DMS 273 (cell line): ENCODE data around the gene SH2D3A.

Experiments
- DNase-seq: peaks from one replicate; lab custom pipeline; 2025; ENCODE audit not compliant: unreplicated experiment; lab: John Stamatoyannopoulos, UW

The SH2D3A gene

DNA sequence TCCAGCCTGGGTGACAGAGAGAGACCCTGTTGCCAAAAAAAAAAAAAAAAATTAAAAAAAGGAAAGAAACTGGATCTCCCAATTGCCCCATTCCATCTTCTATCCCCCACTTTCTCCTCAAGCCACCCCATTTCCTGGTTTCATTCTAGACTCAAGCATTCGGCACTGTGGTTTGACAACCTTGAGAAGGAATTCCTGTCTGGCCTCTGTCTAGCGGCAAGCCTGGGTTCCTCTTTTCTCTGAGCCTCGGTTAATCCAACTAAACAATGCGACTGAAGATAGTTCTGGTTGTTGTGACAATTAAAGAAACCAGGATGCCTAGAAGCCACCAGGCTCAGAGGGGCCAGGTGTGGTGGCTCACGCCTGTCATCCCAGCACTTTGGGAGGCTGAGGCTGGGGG, 43.5 kb downstream of the SH2D3A start:
- DNase-seq = no peak

DNA sequence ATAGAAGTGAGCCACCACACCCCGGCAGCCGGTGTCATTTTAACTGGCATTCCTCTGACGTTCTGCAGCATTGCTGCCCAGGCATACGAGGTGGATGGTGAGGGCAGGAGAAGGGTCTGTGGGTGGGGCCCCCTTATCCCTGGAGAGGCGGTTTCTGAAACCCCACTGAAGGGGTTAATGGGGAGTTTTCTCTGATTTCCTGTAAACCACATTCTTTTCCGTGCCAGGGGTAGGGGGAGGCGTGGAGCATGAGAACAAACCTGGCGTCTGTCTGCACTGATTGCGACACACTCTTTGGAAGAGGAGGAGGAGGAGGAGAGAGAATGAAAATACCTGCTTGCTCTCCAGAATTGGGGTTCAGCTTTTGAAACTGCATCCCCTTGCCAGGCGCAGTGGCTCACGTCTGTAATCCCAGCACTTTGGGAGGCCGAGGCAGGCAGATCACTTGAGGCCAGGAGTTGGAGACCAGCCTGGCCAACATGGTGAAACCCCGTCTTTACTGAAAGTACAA, 44.1 kb downstream of the SH2D3A start:
- no peak for DNase-seq

DNA sequence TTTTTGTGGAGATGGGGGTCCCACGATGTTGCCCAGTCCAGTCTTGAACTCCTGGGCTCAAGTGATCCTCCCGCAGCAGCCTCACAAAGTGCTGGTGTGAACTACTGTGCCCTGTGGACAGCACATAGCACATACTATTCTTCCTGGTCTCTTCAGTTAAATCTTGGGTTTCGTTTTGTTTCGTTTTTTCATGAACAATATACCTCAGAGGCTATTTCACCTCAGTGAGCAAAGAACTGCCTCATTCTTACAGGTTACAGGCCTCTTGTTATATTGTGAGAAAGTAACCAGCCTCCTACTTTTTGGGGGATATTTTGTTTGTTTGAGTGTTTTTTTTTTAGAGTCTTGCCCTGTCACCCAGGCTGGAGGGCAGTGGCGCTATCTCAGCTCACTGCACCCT, 45.5 kb downstream of the SH2D3A start:
- no peak for DNase-seq

DNA sequence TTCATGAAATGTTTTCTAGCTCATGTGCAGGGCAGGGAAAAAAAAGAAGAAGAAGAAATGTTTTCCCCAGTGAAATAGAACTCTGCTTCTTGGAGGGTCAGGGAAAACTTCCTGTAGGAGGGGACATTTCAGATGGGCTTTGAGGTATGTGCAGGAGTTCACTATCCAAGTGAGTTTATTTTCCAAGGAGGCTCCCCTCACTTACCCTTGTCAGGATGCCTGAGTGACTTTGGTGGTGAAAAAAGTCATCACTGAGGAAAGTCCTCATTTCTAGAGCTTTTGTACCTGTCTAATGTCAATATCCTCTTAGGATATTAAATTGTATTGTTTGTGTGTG, 46.1 kb downstream of the SH2D3A start:
- no peak for DNase-seq

DNA sequence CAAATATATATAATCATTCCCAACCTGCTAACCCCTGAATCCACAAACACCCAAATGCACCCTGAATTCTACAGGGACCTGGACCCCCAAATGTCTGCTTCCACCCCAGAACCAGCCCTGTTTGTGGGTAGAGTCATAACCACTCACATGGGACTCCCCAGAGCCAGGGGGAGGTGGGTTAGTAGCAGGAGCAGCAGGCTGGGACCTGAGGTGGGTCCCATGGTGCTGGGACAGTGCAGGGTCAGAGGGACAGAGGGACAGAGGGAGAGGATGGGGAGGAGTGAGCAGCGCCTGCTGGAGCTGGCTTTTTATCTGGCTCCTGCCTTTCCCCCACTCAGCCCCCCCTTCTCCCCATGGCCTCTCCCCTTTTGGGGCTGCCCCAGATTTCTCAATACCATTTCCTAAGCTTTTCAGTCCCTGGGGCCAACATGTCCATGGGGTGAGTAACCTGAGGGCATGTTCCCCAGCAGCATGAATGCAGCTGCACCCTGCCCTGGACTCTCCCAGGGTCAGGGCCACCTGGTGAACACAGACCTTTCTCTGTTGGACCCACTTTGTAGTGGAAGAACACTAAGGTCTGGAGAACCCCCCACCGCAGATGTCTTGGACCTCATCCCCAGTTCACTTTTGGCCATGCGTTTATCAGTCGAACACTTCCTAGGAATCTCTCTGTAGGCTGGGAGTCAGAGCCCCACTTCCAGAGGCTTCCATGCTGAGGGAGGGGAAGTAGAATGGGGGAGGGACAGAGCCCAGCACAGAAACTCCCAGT, 46.7 kb downstream of the SH2D3A start, which contains the start of gene C3:
C3 (minus strand) TSS at position 282 of the 769 bp plus-strand sequence; CDS start at position 221, 61 bp downstream.
- DNase-seq = no peak

DNA sequence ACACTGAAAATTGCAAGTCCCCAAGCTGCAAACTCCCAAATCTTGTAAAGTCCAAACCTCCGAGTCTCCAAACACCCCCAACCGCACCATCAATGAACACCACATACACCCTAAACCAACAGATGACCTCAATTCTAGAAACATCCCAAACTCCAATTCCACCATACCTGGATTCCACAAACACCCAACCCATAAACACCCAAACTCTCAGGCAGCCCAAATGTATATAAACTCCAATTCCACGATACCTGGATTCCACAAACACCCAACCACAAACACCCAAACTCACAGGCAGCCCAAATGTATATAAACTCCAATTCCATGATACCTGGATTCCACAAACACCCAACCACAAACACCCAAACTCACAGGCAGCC, 47.3 kb downstream of the SH2D3A start:
- DNase-seq = no peak

DNA sequence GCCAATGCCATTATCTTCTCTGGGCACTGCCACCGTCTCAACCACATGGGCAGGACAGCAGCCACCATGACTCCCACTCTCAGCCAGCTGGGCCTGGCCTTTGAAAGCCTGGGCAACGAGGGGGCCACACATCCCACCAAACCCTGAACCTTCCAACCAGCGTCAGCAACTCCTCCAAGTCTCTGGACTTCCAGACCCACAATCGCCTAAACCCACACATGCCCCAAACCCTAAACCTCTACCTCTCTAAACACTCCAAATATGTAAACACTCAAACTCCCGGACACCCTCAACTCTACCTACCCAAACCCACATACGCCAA, 47.7 kb downstream of the SH2D3A start:
- DNase-seq = no peak

DNA sequence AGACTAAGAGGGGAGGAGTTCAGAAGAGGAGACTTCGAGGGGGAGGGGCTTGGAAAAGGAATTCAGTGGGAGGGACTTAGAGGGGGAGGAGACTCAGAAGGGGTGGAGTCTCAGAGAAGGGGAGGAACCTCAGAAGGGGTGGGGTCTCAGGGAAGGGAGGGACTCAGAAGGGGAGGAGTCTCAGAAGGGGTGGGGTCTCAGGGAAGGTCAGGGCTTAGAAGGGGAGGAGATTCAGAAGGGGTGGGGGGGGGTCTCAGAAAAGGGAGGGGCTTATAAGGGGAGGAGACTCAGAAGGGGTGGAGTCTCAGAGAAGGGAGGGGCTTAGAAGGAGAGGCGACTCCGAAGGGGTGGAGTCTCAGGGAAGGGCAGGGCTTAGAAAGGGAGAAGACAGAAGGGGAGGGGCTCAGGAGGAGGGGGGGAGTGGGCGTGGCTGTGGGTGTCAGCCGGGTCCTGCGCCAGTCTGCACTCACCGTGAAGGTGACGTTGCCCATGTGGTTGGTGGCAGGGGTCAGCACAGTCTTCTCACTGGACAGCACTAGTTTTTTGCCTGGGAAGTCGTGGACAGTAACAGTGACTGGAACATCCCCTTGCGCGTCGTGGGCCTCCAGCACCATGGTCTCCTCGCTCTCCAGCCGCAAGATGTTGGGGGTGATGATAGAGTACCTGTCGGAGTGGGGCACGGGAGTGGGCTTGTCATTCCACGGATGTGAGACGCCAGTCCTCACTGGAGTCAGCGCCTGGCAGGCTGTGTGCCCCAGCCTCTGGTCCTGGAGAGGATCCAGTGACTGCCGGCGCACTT, 48.3 kb downstream of the SH2D3A start:
- DNase-seq = peak; percentile 31

DNA sequence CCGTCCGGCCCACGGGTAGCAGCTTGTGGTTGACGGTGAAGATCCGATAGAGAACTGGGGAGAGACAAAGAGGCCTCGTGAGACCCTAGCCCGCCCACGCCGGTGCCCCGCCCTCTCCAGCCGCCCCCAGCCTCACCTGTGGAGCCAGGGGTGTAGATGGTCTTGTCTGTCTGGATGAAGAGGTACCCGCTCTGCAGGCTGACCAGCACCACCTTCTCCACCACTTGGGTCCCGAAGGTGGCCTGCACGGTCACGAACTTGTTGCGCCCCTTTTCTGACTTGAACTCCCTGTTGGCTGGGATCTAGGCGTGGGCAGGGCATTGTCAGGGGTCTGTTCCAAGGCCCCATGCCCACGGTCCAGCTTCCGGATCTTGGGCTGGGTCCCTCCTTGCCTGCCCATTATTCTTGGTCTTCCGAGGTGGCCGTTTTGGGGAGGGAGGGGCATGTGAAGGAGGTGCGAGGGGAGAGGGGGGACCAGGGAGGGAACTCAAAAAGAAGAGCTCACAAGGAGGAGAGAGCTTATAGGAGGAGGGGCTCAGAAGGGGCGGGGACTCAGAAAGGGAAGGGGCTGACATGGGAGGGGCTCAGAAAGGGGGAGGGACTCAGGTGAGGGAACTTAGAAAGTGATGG, 49.0 kb downstream of the SH2D3A start:
- no peak for DNase-seq

DNA sequence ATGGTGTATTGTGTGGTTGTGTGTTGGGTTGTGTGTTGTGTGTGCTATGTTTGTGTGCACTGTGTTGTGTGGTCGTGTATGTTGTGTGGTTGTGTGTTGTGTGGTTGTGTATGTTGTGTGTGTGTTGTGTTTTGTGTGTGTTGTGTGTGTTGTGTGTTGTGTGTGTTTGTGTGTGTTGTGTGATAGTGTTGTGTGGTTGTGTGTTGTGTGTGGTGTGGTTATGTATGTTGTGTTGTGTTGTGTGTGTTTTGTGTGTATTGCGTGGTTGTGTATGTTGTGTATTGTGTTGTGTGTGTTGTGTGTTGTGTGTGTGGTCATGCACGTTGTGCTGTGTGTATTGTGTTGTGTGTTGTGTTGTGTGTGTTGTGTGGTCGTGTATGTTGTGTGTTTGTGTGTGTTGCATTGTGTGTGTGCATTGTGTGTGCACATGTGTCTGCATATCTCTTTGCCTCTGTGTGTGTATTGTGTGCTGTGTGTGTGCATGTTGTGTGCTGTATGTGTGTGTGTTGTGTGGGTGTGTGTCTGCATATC, 49.7 kb downstream of the SH2D3A start:
- DNase-seq = no peak

DNA sequence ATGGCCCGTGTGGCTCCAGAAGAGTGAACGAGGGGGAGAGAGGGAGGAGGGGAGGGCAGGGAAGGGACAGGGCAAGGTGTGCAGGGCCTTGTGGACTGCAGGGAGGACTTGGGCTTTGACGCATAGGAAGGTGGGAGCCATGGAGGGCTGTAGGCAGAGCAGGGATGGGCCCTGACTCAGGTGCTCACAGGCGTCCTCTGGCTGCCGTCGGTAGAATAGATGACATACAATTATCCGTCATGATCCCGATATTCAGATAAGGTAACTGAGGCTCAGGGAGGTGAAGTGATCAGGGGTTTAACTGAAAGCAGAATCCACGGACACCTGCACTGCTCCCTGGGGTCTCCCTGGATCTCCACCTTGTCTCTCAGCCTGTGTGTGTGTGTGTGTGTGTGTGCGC, 50.2 kb downstream of the SH2D3A start:
- DNase-seq = no peak

DNA sequence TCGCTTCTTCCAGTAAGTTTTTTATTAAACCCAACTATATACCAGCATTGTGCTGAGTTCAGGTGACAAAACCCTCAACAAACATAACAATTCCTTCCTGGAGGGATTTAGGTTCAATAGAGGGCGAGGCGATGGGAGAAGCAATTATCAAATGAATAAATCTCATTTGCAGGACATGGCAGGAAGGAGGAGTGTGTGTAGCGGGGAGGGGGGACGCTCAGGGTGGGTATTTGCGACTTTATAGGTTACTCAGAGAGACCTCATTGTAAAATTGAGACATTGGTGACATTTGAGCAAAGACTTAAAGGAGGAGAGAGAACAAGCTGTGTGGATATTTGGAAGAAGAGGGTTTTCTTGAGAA, 50.6 kb downstream of the SH2D3A start:
- DNase-seq = no peak

DNA sequence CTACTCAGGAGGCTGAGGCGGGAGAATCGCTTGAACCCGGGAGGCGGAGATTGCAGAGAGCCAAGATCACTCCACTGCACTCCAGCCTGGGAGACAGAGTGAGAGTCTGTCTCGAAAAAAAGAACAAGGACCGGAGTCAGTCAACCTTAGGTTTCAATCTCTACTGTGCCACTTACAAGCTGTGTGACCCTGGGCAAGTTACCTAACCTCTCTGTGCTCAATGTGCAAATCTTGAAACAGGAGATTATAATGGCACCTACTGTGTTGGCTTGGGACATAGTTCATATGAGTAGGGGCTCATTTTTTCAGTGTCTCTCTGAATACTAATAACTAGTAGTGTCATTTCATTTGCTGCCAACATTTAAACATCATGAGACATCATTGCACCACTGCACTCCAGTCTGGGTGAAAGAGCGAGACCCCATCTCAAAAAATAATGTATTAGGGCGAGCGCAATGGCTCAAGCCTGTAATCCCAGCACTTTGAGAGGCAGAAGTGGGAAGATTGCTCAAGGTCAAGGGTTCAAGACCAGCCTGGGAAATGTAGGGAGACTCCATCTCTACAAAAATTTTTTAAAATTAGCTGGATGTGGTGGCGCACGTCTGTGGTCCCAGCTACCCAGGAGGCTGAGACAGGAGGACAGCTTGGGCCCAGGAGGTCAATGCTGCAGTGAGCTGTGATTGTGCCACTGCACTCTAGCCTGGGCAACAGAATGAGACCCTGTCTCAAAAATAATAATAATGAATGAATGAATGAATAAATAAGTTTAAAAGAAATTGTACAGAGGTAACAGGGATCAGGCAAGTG, 52.3 kb downstream of the SH2D3A start:
- DNase-seq = no peak

DNA sequence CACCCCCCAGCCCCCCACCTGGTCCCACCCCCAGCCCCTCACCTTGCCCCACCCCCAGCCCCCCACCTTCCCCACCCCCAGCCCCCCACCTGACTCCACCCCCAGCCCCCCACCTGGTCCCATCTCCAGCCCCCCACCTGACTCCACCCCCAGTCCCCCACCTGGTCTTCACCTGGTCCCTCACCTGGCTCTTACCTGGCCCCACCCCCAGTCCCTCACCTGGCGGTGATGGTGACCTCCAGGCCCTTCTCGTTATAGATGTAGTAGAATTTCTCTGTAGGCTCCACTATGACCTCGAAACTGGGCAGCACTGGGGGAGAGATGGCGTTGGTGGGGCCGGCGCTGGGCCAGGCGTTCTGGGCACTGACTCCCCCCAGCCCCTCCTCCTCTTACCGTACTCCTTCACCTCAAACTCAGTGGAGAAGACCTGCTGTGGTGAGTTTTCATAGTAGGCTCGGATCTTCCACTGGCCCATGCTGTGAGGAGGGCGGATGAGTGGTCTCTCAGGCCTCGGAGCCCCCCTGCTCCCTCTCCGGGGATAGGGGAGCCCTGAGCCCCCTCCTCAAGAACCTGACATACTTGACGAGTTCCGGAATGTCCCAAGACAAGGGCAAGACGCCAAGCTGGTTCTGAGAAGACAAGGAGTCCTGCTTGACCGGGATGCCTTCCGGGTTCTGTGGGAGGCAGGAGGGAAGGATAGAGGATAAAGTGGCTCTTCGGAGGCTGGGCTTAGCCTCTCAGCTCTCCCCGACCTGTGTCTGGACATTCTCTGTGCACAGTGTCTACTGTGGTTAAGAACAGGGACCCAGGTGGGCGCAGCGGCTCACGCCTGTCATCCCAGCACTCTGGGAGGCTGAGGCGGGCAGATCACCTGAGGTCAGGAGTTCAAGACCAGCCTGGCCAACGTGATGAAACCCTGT, 53.2 kb downstream of the SH2D3A start:
- no peak for DNase-seq

DNA sequence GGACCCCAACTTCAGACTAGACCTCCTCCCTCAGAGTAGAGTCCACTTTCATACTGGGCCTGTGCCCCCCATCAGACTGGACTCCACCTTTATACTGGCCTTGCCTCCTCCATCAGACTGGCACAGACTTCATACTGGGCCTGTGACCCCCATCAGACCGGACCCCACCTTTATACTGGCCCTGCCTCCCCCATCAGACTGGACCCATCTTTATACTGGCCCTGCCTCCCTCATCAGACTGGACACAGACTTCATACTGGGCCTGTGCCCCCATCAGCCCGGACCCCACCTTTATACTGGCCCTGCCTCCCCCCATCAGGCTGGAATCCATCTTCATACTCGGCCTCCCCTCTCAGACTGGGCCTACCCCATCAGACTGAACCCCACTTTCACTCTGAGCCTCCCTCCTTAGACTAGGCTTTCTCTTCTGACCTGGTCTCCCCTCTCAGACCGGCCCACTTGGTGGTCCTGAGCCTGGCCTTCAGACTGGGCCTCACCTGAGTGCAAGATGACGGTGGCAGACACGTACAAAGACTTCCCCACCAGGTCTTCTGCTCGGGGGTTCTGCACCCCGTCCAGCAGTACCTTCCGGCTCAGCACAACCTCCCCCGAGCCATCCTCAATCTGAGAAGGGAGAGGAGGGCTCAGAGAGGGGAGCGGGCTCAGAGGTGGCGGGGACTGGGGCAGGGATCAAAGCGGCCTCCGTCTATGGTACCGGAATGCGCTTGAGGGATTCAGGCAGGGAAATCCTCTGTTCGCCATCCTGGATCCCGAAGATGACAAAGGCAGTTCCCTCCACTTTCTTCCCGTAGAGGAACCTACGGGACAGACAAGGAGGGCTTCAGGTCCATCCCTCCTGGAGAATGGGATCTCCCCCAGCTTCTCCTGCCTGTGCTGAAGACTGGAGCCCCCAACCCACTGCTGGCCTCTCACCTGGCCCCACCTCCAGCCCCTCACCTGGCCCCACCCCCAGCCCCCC, 54.3 kb downstream of the SH2D3A start:
- DNase-seq = no peak

DNA sequence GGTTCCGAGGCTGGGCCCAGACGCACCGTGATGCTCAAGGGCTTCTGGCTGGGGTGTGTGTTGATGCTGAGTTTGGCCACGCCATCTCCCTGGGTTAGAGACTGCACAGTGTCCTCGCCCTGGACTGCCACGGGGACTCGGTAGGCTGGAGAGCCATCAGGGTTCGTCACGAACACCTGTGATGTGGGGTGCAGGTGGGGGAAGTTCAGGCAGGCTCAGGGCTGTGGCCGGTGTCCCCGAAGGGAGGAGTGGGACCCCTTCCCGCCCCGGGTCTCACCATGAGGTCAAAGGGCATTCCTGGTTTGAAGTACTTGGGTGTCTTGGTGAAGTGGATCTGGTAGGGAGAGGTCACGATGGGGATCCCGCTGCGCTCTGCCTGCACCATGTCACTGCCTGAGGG, 55.0 kb downstream of the SH2D3A start:
- DNase-seq = no peak

DNA sequence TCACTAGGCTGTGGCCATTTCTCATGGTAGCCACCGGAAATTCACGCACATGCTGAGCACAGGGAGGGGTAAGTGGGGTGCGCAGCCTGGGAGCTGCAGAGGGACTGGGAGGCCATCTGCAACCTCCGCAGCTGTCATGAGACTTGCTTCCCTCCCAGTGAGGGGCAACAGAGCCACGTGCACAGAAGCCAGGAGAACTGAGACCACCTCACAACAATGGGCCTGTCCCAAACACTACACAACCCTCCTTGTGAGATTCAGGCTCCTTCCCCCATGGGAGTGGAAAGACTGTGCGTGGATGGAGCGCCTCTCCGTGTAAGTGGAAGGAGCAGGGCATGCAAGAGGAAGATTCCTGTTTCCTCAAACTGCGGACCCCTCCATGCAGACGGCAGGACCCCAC, 55.6 kb downstream of the SH2D3A start:
- DNase-seq = no peak

DNA sequence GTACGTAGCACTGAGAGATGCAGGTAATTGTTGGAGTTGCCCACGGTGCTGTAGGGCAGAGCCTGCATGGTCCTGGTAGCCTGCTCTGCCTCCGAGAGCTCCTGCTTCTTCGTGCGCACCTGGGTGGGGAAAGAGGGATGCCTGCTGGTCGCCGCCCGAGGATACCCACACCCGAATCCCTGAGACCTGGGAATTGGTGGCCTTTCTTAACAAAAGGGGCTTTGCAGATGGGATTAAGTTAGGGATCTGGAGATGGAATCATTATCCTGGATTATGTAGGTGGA, 56.2 kb downstream of the SH2D3A start:
- no peak for DNase-seq
